SU-DHL-6 (cell line): ENCODE results near the gene FOXN3.

Experiments used
- H2AFZ ChIP-seq: fragments of 200-600 bp; sonication (generic); 2 replicates; pipeline ENCODE4 v1.6.1; 2014; ENCODE audit warnings: low read depth, mild to moderate bottlenecking, moderate library complexity, mixed read lengths, antibody characterized with exemption, low read length; ENCODE audit not compliant: severe bottlenecking
- H3F3A ChIP-seq: fragments of 200-600 bp; shearing (Covaris generic); 2 replicates; pipeline ENCODE4 v1.6.0; 2016; ENCODE audit warnings: antibody characterized with exemption, mild to moderate bottlenecking; ENCODE audit not compliant: insufficient read depth
- H3K27ac ChIP-seq: fragments of 200-600 bp; sonication (generic); 2 replicates; pipeline ENCODE4 v1.5.1; 2016; ENCODE audit warnings: low read depth, mild to moderate bottlenecking, low read length, moderate library complexity, mixed read lengths
- H3K27me3 ChIP-seq: fragments of 200-600 bp; sonication (generic), shearing (Covaris generic); 2 replicates; pipeline ENCODE4 v1.6.0; 2014; ENCODE audit warnings: mild to moderate bottlenecking, low read length
- H3K36me3 ChIP-seq: fragments of 200-600 bp; sonication (generic); 2 replicates; pipeline ENCODE4 v1.6.1; 2014; ENCODE audit warnings: mild to moderate bottlenecking, low read length, mixed read lengths
- H3K4me2 ChIP-seq: fragments of 300-600, 200-600 bp; shearing (Covaris generic), sonication (generic); 2 replicates; pipeline ENCODE4 v1.6.0; 2014; ENCODE audit warnings: low read length, low read depth, mild to moderate bottlenecking; ENCODE audit not compliant: poor library complexity, severe bottlenecking
- H3K4me3 ChIP-seq: fragments of 200-600 bp; sonication (generic); 2 replicates; pipeline ENCODE4 v1.5.1; 2014; ENCODE audit warnings: antibody characterized with exemption, low read length, mild to moderate bottlenecking, mixed read lengths; ENCODE audit not compliant: insufficient read depth, poor library complexity, severe bottlenecking
- H3K79me2 ChIP-seq: fragments of 200-600 bp; sonication (generic); 2 replicates; pipeline ENCODE4 v1.6.1; 2014; ENCODE audit warnings: mild to moderate bottlenecking, low read length, moderate library complexity; ENCODE audit not compliant: insufficient read depth
- H3K9ac ChIP-seq: fragments of 200-600 bp; sonication (generic); 2 replicates; pipeline ENCODE4 v1.7.0; 2014; ENCODE audit warnings: mild to moderate bottlenecking, low read length
- H3K9me2 ChIP-seq: fragments of 200-600 bp; sonication (generic); replicated peaks from 2 replicates; pipeline ENCODE4 v1.6.1; 2014; ENCODE audit warnings: low read length; ENCODE audit not compliant: insufficient read depth
- H3K9me3 ChIP-seq: fragments of 200-600 bp; sonication (generic); 2 replicates; pipeline ENCODE4 v1.6.1; 2014; ENCODE audit warnings: low read length, mixed read lengths; ENCODE audit not compliant: insufficient read depth
- H4K20me1 ChIP-seq: fragments of 200-600 bp; sonication (generic); 2 replicates; pipeline ENCODE4 v1.6.1; 2014; ENCODE audit warnings: low read depth, mild to moderate bottlenecking, antibody characterized with exemption, low read length, moderate library complexity, mixed read lengths
- EZH2phosphoT487 ChIP-seq: fragments of 200-600 bp; sonication (generic), shearing (Covaris generic); conservative IDR thresholded peaks from 2 replicates; pipeline ENCODE4 v1.6.1; 2018; ENCODE audit warnings: mild to moderate bottlenecking, antibody characterized with exemption, low read length, moderate library complexity, mixed read lengths
- TF ChIP-seq, protein P1 (sequence below): fragments of 200-600 bp; sonication (generic); IDR thresholded peaks from one replicate; pipeline ENCODE4 v1.5.1; 2017; ENCODE audit warnings: antibody characterized with exemption, mild to moderate bottlenecking, low read length, moderate library complexity; ENCODE audit not compliant: insufficient read depth, poor library complexity, severe bottlenecking

FOXN3 gene

DNA sequence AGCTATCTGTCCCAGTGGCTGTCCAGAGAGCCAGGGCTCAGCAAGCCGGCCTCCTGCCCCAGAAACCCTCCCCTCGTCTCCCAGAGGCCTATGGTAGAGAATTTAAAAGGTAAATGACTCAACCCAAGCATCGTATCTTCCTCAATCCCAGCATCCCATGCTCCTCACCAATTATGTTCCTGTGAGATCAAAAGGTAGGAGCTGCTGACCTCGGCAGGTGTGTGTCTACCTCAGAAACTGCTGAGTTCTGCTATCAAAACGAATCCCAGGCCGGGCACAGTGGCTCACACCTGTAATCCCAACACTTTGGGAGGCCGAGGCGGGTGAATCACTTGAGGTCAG, 49.3 kb downstream of the FOXN3 start:
- Histone ChIP-seq H3K27me3 (no peaks in the 10 kb centered on the region), H3K9me3 (no peaks in the 10 kb centered on the region), H2AFZ (no peak overlapping the region), H3K4me2 (no peak overlapping the region), H3K9ac (no peak overlapping the region), H3K79me2 (peaks cover 92% of the 10 kb centered on the region), H3K4me3 (no peak overlapping the region), H3F3A (peaks cover 38% of the 10 kb centered on the region), H4K20me1 (no peaks in the 10 kb centered on the region), H3K27ac (peak overlapping the region; percentile 97), H3K36me3 (no peaks in the 10 kb centered on the region; the same call in 1 of the 2 replicates), H3K9me2 (no peaks in the 10 kb centered on the region)
- TF ChIP-seq EZH2phosphoT487, result no peak
- TF ChIP-seq, protein P1, sequence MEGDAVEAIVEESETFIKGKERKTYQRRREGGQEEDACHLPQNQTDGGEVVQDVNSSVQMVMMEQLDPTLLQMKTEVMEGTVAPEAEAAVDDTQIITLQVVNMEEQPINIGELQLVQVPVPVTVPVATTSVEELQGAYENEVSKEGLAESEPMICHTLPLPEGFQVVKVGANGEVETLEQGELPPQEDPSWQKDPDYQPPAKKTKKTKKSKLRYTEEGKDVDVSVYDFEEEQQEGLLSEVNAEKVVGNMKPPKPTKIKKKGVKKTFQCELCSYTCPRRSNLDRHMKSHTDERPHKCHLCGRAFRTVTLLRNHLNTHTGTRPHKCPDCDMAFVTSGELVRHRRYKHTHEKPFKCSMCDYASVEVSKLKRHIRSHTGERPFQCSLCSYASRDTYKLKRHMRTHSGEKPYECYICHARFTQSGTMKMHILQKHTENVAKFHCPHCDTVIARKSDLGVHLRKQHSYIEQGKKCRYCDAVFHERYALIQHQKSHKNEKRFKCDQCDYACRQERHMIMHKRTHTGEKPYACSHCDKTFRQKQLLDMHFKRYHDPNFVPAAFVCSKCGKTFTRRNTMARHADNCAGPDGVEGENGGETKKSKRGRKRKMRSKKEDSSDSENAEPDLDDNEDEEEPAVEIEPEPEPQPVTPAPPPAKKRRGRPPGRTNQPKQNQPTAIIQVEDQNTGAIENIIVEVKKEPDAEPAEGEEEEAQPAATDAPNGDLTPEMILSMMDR, result no peak

- no peak overlapping the region for H2AFZ ChIP-seq
- no peak for TF ChIP-seq EZH2phosphoT487
- TF ChIP-seq, protein P1, result no peak
- H3K9me2 ChIP-seq, result no peaks in the 10 kb centered on the region
- peaks cover 31% of the 10 kb centered on the region for H3F3A ChIP-seq
- H3K9ac ChIP-seq, result peak overlapping the region; percentile 25
- H4K20me1 ChIP-seq, result no peaks in the 10 kb centered on the region
- no peak overlapping the region for H3K4me3 ChIP-seq
- peak overlapping the region; percentile 97 for H3K27ac ChIP-seq
- no peaks in the 10 kb centered on the region for H3K9me3 ChIP-seq
- H3K36me3 ChIP-seq, result no peaks in the 10 kb centered on the region
- H3K4me2 ChIP-seq, result peak overlapping the region; percentile 87
- H3K27me3 ChIP-seq, result no peaks in the 10 kb centered on the region
- H3K79me2 ChIP-seq, result peaks cover 88% of the 10 kb centered on the region
Measured at GRCh38 chr14:89366864-89367778, 49.9 kb downstream of the FOXN3 start.

- no peaks in the 10 kb centered on the region for H3K9me2 ChIP-seq
- H3K36me3 ChIP-seq, result no peaks in the 10 kb centered on the region
- peak overlapping the region; percentile 48 for H3K4me3 ChIP-seq
- H3K79me2 ChIP-seq, result peaks cover 69% of the 10 kb centered on the region
- H2AFZ ChIP-seq, result no peak overlapping the region
- peak overlapping the region; percentile 59 for H3K9ac ChIP-seq
- H3K27me3 ChIP-seq, result no peaks in the 10 kb centered on the region
- peak overlapping the region; percentile 97 for H3K27ac ChIP-seq
- peak overlapping the region; percentile 87 for H3K4me2 ChIP-seq
- H3F3A ChIP-seq, result peaks cover 31% of the 10 kb centered on the region
- H3K9me3 ChIP-seq, result no peaks in the 10 kb centered on the region
- TF ChIP-seq, protein P1, result no peak
- no peak for TF ChIP-seq EZH2phosphoT487
- H4K20me1 ChIP-seq, result no peaks in the 10 kb centered on the region
Measured at GRCh38 chr14:89365061-89365801, 51.8 kb downstream of the FOXN3 start.
